B cell (primary cell): ENCODE measurements around the gene MED17. TPM values are rescaled to one million over a fixed set of nuclear protein-coding genes. Genes with fewer than 3 reads are reported as not detected.

Experiments used
- ATAC-seq: fragments of 200-7000 bp; cut with Tn5 transposase; one replicate; pipeline ENCODE4 v1.10.0; 2021; ENCODE audit warnings: low read depth, mild to moderate bottlenecking, moderate number of reproducible peaks, moderate library complexity
- CTCF ChIA-PET: fragments of 350-600 bp; sonication (Branson Sonifier 250); formaldehyde crosslinking; loops from one replicate; lab custom pipeline; 2021; ENCODE audit warnings: antibody characterized with exemption, inconsistent platforms; lab: Charles Lee
- POLR2A ChIA-PET: fragments of 350-600 bp; sonication (Branson Sonifier 250); formaldehyde crosslinking; loops from one replicate; lab custom pipeline; 2021; ENCODE audit warnings: antibody characterized with exemption; lab: Charles Lee
- DNase-seq: peaks from one replicate; pipeline ENCODE4 v3.0.0; 2013
- H2AFZ ChIP-seq: 2 replicates; pipeline ENCODE4 v1.6.1; 2012; ENCODE audit warnings: mild to moderate bottlenecking, low read depth, low read length; ENCODE audit not compliant: insufficient read depth, poor library complexity, severe bottlenecking
- H3K27ac ChIP-seq, 2 donors: 1 replicate in 1 of 2; 2 replicates in 1 of 2; pipeline ENCODE4 v1.5.1; 2012 to 2013; ENCODE audit warnings: low read length in 2 of 2, mild to moderate bottlenecking in 2 of 2, moderate library complexity in 1 of 2
- H3K27me3 ChIP-seq, 4 experiments: fragments of 200-600 bp in 1 of 4; sonication (generic) in 1 of 4; replicated peaks in 1 of 4; 1 replicate in 2 of 4; 2 replicates in 2 of 4; pipeline versions ENCODE4 v1.6.1 to v1.7.0; 2013 to 2016; ENCODE audit warnings: low read length in 3 of 4, mild to moderate bottlenecking in 2 of 4, mixed read lengths in 1 of 4, moderate library complexity in 1 of 4; ENCODE audit not compliant: insufficient read depth in 4 of 4, control insufficient read depth in 3 of 4; ENCODE audit errors: control extremely low read depth in 1 of 4
- H3K36me3 ChIP-seq, 2 experiments: replicated peaks in 1 of 2; 1 replicate in 1 of 2; 2 replicates in 1 of 2; pipeline versions ENCODE4 v1.6.1 to v1.7.1; 2013; ENCODE audit warnings: low read length in 1 of 2; ENCODE audit not compliant: insufficient read depth in 2 of 2, control insufficient read depth in 1 of 2; ENCODE audit errors: control extremely low read depth in 1 of 2, extremely low read depth in 1 of 2
- H3K4me1 ChIP-seq, 2 donors: fragments of 200-600 bp in 1 of 2; sonication (generic) in 1 of 2; 1 replicate in 1 of 2; 2 replicates in 1 of 2; pipeline versions ENCODE4 v1.5.1 to v1.6.1; 2013 to 2017; ENCODE audit warnings: low read length in 2 of 2; ENCODE audit not compliant: control insufficient read depth in 2 of 2, insufficient read depth in 2 of 2
- H3K4me2 ChIP-seq: replicated peaks from 2 replicates; pipeline ENCODE3; 2012; ENCODE audit warnings: mild to moderate bottlenecking, low read depth, low read length; ENCODE audit not compliant: poor library complexity, severe bottlenecking
- H3K4me3 ChIP-seq, 5 experiments: fragments of 200-600 bp in 1 of 5; sonication (generic) in 1 of 5; 1 replicate in 3 of 5; 2 replicates in 2 of 5; pipeline versions ENCODE4 v1.5.1 to v1.7.0; 2011 to 2016; ENCODE audit warnings: low read length in 4 of 5, mild to moderate bottlenecking in 4 of 5, low read depth in 2 of 5, control low read depth in 1 of 5, moderate library complexity in 1 of 5; ENCODE audit not compliant: insufficient read depth in 1 of 5; ENCODE audit errors: control extremely low read depth in 1 of 5, extremely low read depth in 1 of 5
- H3K79me2 ChIP-seq: fragments of 200-600 bp; sonication (generic); one replicate; pipeline ENCODE4 v1.6.0; 2016; ENCODE audit warnings: low read length; ENCODE audit not compliant: control insufficient read depth, insufficient read depth
- H3K9ac ChIP-seq: fragments of 200-600 bp; sonication (generic); 2 replicates; pipeline ENCODE4 v1.6.1; 2017; ENCODE audit warnings: mild to moderate bottlenecking, low read length, moderate library complexity
- H3K9me3 ChIP-seq, 3 donors: one replicate each; pipeline versions ENCODE4 v1.6.1 to v1.7.1; 2013; ENCODE audit warnings: low read length in 2 of 3; ENCODE audit not compliant: control insufficient read depth in 2 of 3, insufficient read depth in 1 of 3; ENCODE audit errors: control extremely low read depth in 1 of 3
- H4K20me1 ChIP-seq: 2 replicates; pipeline ENCODE4 v1.6.0; 2012; ENCODE audit warnings: mild to moderate bottlenecking, low read length; ENCODE audit not compliant: insufficient read depth, control insufficient read depth, poor library complexity, severe bottlenecking
- H3K27ac Mint-ChIP-seq: one replicate; pipeline ENCODE4 v1.8.0; 2021; ENCODE audit warnings: mixed read lengths
- H3K27me3 Mint-ChIP-seq: one replicate; pipeline ENCODE4 v1.8.0; 2021; ENCODE audit warnings: mixed read lengths
- H3K4me1 Mint-ChIP-seq: one replicate; pipeline ENCODE4 v1.8.0; 2021; ENCODE audit warnings: mixed read lengths
- H3K4me3 Mint-ChIP-seq: one replicate; pipeline ENCODE4 v1.8.0; 2021; ENCODE audit warnings: mixed read lengths
- H3K9me3 Mint-ChIP-seq: one replicate; pipeline ENCODE4 v1.8.0; 2022; ENCODE audit warnings: mixed read lengths; ENCODE audit not compliant: insufficient read depth
- CTCF ChIP-seq: fragments of 200-600 bp; IDR thresholded peaks from one replicate; pipeline ENCODE4 v1.8.0; 2022; ENCODE audit warnings: antibody characterized with exemption, mild to moderate bottlenecking
- EZH2 ChIP-seq: IDR thresholded peaks from 2 replicates; pipeline ENCODE4 v1.6.1; 2012; ENCODE audit warnings: borderline replicate concordance, low read depth, mild to moderate bottlenecking, moderate library complexity, low read length; ENCODE audit not compliant: insufficient read depth, poor library complexity, severe bottlenecking
- WGBS: methylation state at CpG from one replicate; pipeline ENCODE4 v1.1.5; 2013; ENCODE audit warnings: missing lambda C conversion rate; ENCODE audit not compliant: insufficient coverage; 5-methylcytosine and 5-hydroxymethylcytosine counted together
- intact Hi-C: fragments of 100-400 bp; cut with micrococcal nuclease; formaldehyde crosslinking; loops from one replicate; pipeline ENCODE4 v1.10.0; 2022
- polyA minus RNA-seq: library from RNA; depleted of rRNA, polyadenylated mRNA; stranded (reverse); fragments of >200 nt; gene quantifications from 2 replicates; pipeline ENCODE4 v1.2.3, GENCODE V29; 2012
- polyA plus RNA-seq: library from polyadenylated mRNA; depleted of rRNA; stranded (reverse); fragments of >200 nt; gene quantifications from 2 replicates; pipeline ENCODE4 v1.2.3, GENCODE V29; 2012
- total RNA-seq, 2 donors: library from RNA; stranded (reverse); fragments of 120-200 nt in 1 of 2; gene quantifications; 1 replicate in 1 of 2; 2 replicates in 1 of 2; pipeline versions ENCODE4 v1.2.3 to v1.2.4, GENCODE V29; 2013 to 2022

The MED17 gene
- total RNA-seq (78.1 and 82.7 TPM in 2 replicates), polyA plus RNA-seq (26.1 and 38.5 TPM in 2 replicates), polyA minus RNA-seq (22.8 and 29.3 TPM in 2 replicates)
- 45.6 TPM for total RNA-seq (2013)

GRCh38 chr11:93784145-93784934 is at the start of gene MED17:
Gene MED17, plus strand, starts transcription at chr11:93784282. Its CDS starts 232 bp downstream, at chr11:93784514.
- no peaks in the 10 kb centered on the region for H3K9me3 ChIP-seq
- H3K27ac ChIP-seq: peak within 1 kb of the TSS; percentile 82 to 91
- Mint-ChIP-seq H3K4me1 (peaks cover 40% of the 10 kb centered on the region), H3K27me3 (no peaks in the 10 kb centered on the region), H3K9me3 (no peaks in the 10 kb centered on the region), H3K27ac (peak within 1 kb of the TSS; percentile 92), H3K4me3 (peak within 1 kb of the TSS; percentile 97)
- ChIA-PET CTCF (interaction anchor here (0.5 to 2.7 kb wide), 4 partner anchors 44 to 132 kb away, joined by 3 to 43 read pairs (median 4); partner anchors contain the start of genes C11orf54, CEP295 and TAF1D), POLR2A (interaction anchor here (0.5 to 1.5 kb wide), 5 partner anchors 43 to 345 kb away, joined by 3 to 38 read pairs (median 5); partner anchors contain the start of genes C11orf54, CEP295, PANX1 and TAF1D)
- peaks cover 57% of the 10 kb centered on the region for H3K79me2 ChIP-seq
- peak within 1 kb of the TSS; percentile 85 for H3K4me2 ChIP-seq
- peaks cover 26 to 29% of the 10 kb centered on the region in 2 donors for H3K4me1 ChIP-seq
- under 1% methylated on average over 72 of the region's 72 CpGs for WGBS
- H2AFZ ChIP-seq: peak within 1 kb of the TSS; percentile 87
- H3K4me3 ChIP-seq: peak within 1 kb of the TSS; percentile 71 to 99 (median 85)
- intact Hi-C loops: loop anchor here (1.0 to 10.0 kb wide), 6 partner anchors 43 to 709 kb away; partner anchors contain the start of genes ANKRD49, C11orf54, CEP295 and MRE11
- peaks cover 50% of the 10 kb centered on the region for H4K20me1 ChIP-seq
- TF ChIP-seq EZH2 (no peak), CTCF (peak; percentile 57)
- peak within 1 kb of the TSS; percentile 81 for H3K9ac ChIP-seq
- peaks cover 0 to 18% of the 10 kb centered on the region in 2 experiments for H3K36me3 ChIP-seq
- ATAC-seq (peak; percentile 94), DNase-seq (peak; percentile 89)
- H3K27me3 ChIP-seq: no peaks in the 10 kb centered on the region
